ENCODE measurements around the gene GPATCH4.

DNA sequence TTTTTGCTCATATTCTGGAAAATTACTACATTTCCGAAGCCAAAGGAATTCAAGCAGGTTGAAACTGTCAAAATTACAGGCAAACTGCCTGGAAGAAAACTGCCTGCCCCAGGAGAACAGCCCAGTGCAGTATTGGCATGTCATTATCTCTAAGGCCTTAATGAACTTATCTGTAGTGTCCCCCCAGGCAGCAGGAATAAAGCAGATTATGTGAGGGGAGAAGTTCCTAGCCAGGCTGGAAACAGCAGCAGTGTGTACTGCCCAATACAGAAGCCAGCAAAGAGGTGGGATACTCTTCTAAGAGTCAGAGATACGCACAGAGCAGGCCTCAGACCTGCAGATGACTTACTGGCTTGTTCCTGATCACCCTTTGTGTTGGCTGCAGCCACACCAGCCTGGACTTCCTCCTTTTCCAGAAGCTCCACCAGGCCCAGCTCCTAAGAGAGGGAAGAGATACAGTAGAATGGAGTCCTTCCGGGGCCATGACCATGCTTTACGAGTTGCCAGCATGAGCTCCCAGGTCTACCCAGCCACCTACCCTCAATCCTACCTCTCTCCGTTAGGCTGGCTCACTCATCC is 40.6 kb downstream of the GPATCH4 start:
- TF ChIP-seq, protein P1, sequence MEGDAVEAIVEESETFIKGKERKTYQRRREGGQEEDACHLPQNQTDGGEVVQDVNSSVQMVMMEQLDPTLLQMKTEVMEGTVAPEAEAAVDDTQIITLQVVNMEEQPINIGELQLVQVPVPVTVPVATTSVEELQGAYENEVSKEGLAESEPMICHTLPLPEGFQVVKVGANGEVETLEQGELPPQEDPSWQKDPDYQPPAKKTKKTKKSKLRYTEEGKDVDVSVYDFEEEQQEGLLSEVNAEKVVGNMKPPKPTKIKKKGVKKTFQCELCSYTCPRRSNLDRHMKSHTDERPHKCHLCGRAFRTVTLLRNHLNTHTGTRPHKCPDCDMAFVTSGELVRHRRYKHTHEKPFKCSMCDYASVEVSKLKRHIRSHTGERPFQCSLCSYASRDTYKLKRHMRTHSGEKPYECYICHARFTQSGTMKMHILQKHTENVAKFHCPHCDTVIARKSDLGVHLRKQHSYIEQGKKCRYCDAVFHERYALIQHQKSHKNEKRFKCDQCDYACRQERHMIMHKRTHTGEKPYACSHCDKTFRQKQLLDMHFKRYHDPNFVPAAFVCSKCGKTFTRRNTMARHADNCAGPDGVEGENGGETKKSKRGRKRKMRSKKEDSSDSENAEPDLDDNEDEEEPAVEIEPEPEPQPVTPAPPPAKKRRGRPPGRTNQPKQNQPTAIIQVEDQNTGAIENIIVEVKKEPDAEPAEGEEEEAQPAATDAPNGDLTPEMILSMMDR (conservative IDR thresholded peaks at IDR 0.05 in 1 of 2, IDR thresholded peaks at IDR 0.05 in 1 of 2; ENCODE audit: low read depth in 1 of 2, low read length in 2 of 2), result no peak
- TF ChIP-seq EZH2 (IDR thresholded peaks at IDR 0.05; ENCODE audit: low read length, missing control alignments), result no peak
